Liver (tissue), 9 donors: ENCODE results near the gene PPP1R14C. TPM values are rescaled to one million over a fixed set of nuclear protein-coding genes. Genes with fewer than 3 reads are reported as not detected.

ENCODE experiments used
- DNase-seq: peaks from one replicate; pipeline ENCODE4 v3.0.0-alpha.2; 2017; ENCODE audit warnings: low spot score
- H3K27ac ChIP-seq, 2 donors: one replicate each; pipeline ENCODE4 v1.7.0; 2013; ENCODE audit warnings: inconsistent platforms in 2 of 2, low read length in 2 of 2, control low read depth in 1 of 2, low read depth in 1 of 2, mild to moderate bottlenecking in 1 of 2
- H3K27me3 ChIP-seq, 4 donors: one replicate each; pipeline versions ENCODE4 v1.6.1 to v1.7.0; 2013; ENCODE audit warnings: low read length in 3 of 4, inconsistent platforms in 1 of 4, mild to moderate bottlenecking in 1 of 4, moderate library complexity in 1 of 4; ENCODE audit not compliant: control insufficient read depth in 4 of 4, insufficient read depth in 4 of 4
- H3K36me3 ChIP-seq, 4 donors: one replicate each; pipeline versions ENCODE4 v1.6.1 to v1.7.0; 2013; ENCODE audit warnings: low read length in 3 of 4, mild to moderate bottlenecking in 3 of 4, low read depth in 1 of 4, moderate library complexity in 1 of 4; ENCODE audit not compliant: control insufficient read depth in 4 of 4, insufficient read depth in 3 of 4
- H3K4me1 ChIP-seq, 4 donors: one replicate each; pipeline versions ENCODE4 v1.6.1 to v1.7.0; 2013; ENCODE audit warnings: low read length in 3 of 4, mild to moderate bottlenecking in 3 of 4, moderate library complexity in 1 of 4; ENCODE audit not compliant: control insufficient read depth in 4 of 4, insufficient read depth in 4 of 4
- H3K4me3 ChIP-seq, 3 donors: one replicate each; pipeline versions ENCODE4 v1.6.1 to v1.7.0; 2013; ENCODE audit warnings: low read length in 3 of 3, control low read depth in 1 of 3, low read depth in 1 of 3, mild to moderate bottlenecking in 1 of 3
- H3K9ac ChIP-seq, 2 donors: one replicate each; pipeline ENCODE4 v1.7.0; 2013; ENCODE audit warnings: low read length in 2 of 2, mild to moderate bottlenecking in 2 of 2, moderate library complexity in 2 of 2, control low read depth in 1 of 2, low read depth in 1 of 2
- H3K9me3 ChIP-seq, 4 donors: one replicate each; pipeline versions ENCODE4 v1.6.1 to v1.7.0; 2013; ENCODE audit warnings: low read length in 3 of 4; ENCODE audit not compliant: control insufficient read depth in 4 of 4
- EGR1 ChIP-seq, 2 donors: IDR thresholded peaks; 2 replicates each; pipeline ENCODE4 v1.6.1; 2016 to 2018; ENCODE audit warnings: antibody characterized with exemption in 2 of 2, low read depth in 2 of 2
- FOXA1 ChIP-seq: IDR thresholded peaks from 2 replicates; pipeline ENCODE4 v1.6.1; 2016; ENCODE audit warnings: antibody characterized with exemption
- FOXA2 ChIP-seq: IDR thresholded peaks from 2 replicates; pipeline ENCODE4 v1.6.1; 2016; ENCODE audit warnings: antibody characterized with exemption
- GABPA ChIP-seq, 2 donors: IDR thresholded peaks in 1 of 2; conservative IDR thresholded peaks in 1 of 2; 2 replicates each; pipeline ENCODE4 v1.6.1; 2016; ENCODE audit warnings: antibody characterized with exemption in 2 of 2, mild to moderate bottlenecking in 1 of 2, moderate library complexity in 1 of 2
- HNF4G ChIP-seq: IDR thresholded peaks from 2 replicates; pipeline ENCODE4 v1.6.1; 2016; ENCODE audit warnings: antibody characterized with exemption
- JUND ChIP-seq, 2 donors: IDR thresholded peaks; 2 replicates each; pipeline ENCODE4 v1.6.1; 2016; ENCODE audit warnings: antibody characterized with exemption in 2 of 2
- MAX ChIP-seq: IDR thresholded peaks from 2 replicates; pipeline ENCODE4 v1.6.1; 2016; ENCODE audit warnings: antibody characterized with exemption
- NR2F2 ChIP-seq: IDR thresholded peaks from 2 replicates; pipeline ENCODE4 v1.6.1; 2016; ENCODE audit warnings: antibody characterized with exemption
- RAD21 ChIP-seq, 2 donors: IDR thresholded peaks; 2 replicates each; pipeline ENCODE4 v1.6.1; 2016; ENCODE audit warnings: antibody characterized with exemption in 2 of 2, mild to moderate bottlenecking in 2 of 2
- REST ChIP-seq: IDR thresholded peaks from 2 replicates; pipeline ENCODE4 v1.6.1; 2016; ENCODE audit warnings: antibody characterized with exemption, mild to moderate bottlenecking
- RXRA ChIP-seq, 2 donors: IDR thresholded peaks; 2 replicates each; pipeline ENCODE4 v1.6.1; 2017 to 2018; ENCODE audit warnings: antibody characterized with exemption in 2 of 2, mild to moderate bottlenecking in 1 of 2
- SP1 ChIP-seq: IDR thresholded peaks from 2 replicates; pipeline ENCODE4 v1.6.1; 2018; ENCODE audit warnings: antibody characterized with exemption, mild to moderate bottlenecking
- TAF1 ChIP-seq: conservative IDR thresholded peaks from 2 replicates; pipeline ENCODE4 v1.6.1; 2016; ENCODE audit warnings: antibody characterized with exemption, mild to moderate bottlenecking
- WGBS: extraction: QIAGEN DNeasy Blood & Tissue Kit; methylation state at CpG from one replicate; pipeline ENCODE4 v1.1.7; 2013; 5-methylcytosine and 5-hydroxymethylcytosine counted together
- polyA plus RNA-seq, 2 donors: library from polyadenylated mRNA; stranded (reverse) in 1 of 2; unstranded in 1 of 2; fragments of 200-250 nt in 1 of 2; fragments of >200 nt in 1 of 2; fragmentation: Nextera tagmentation in 1 of 2; extraction: Ambion mirVana in 1 of 2; gene quantifications; one replicate each; pipeline versions ENCODE4 v1.2.1 to v1.2.3, GENCODE V29; 2013 to 2015
- total RNA-seq, 2 donors: library from RNA; depleted of rRNA; stranded (reverse); fragments of >200 nt; gene quantifications; one replicate each; pipeline ENCODE4 v1.2.3, GENCODE V29; 2014
- TF ChIP-seq, protein P1 (sequence below): fragments of 150-350 bp; IDR thresholded peaks from 2 replicates; pipeline ENCODE4 v1.5.1; 2017; ENCODE audit warnings: improper control_type of control experiment, low read depth, low read length; ENCODE audit not compliant: missing input control
- TF ChIP-seq, protein P2 (sequence below): IDR thresholded peaks from 2 replicates; pipeline ENCODE4 v1.6.1; 2016; ENCODE audit warnings: antibody characterized with exemption
- donor health status: healthy.
- donor health status: healthy.
- donor health status: healthy.
- donor health status: healthy.
- donor health status: healthy.

PPP1R14C gene
- total and polyA plus RNA-seq, 4 donors, result 0.05 TPM; not detected in 3

DNA sequence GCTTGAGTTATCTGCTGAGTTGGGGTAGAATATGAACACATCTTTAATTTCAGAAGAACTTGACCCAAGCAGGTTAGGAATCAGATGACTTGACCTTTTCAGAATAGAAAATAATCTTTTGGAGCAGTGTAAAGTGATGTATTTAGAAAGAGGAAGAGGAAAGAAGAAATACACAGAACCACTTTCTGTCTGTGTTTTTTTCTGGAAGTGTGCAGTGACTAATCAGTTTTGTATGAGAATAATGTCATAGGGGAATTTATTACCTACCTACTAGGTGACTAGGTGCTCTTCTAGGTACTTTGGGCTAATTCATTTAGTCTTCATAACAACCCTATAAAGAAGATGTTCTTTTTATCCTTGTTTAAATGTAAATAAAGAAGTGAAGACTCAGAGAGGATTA, 3.0 kb downstream of the PPP1R14C start:
- Histone ChIP-seq H3K4me1 (peaks cover 9 to 19% (median 12%) of the 10 kb centered on the region in 4 donors), H3K9ac (no peak overlapping the region), H3K4me3 (no peak overlapping the region), H3K9me3 (no peaks in the 10 kb centered on the region), H3K27ac (no peak overlapping the region), H3K36me3 (no peaks in the 10 kb centered on the region), H3K27me3 (peaks cover 6 to 14% (median 11%) of the 10 kb centered on the region in 4 donors)
- no peak for DNase-seq
- no peak for TF ChIP-seq TAF1
- TF ChIP-seq NR2F2, result no peak
- no peak for TF ChIP-seq REST
- TF ChIP-seq RAD21 (IDR thresholded peaks at IDR 0.05), result no peak
- TF ChIP-seq FOXA2, result no peak
- no peak for TF ChIP-seq HNF4G

- TF ChIP-seq, protein P1, sequence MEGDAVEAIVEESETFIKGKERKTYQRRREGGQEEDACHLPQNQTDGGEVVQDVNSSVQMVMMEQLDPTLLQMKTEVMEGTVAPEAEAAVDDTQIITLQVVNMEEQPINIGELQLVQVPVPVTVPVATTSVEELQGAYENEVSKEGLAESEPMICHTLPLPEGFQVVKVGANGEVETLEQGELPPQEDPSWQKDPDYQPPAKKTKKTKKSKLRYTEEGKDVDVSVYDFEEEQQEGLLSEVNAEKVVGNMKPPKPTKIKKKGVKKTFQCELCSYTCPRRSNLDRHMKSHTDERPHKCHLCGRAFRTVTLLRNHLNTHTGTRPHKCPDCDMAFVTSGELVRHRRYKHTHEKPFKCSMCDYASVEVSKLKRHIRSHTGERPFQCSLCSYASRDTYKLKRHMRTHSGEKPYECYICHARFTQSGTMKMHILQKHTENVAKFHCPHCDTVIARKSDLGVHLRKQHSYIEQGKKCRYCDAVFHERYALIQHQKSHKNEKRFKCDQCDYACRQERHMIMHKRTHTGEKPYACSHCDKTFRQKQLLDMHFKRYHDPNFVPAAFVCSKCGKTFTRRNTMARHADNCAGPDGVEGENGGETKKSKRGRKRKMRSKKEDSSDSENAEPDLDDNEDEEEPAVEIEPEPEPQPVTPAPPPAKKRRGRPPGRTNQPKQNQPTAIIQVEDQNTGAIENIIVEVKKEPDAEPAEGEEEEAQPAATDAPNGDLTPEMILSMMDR, result no peak
- TF ChIP-seq TAF1 (no peak), JUND (IDR thresholded peaks at IDR 0.05) (no peak), RXRA (IDR thresholded peaks at IDR 0.05) (no peak), HNF4G (no peak), GABPA (IDR thresholded peaks at IDR 0.05 in 1 of 2, conservative IDR thresholded peaks at IDR 0.05 in 1 of 2) (no peak), SP1 (no peak), EGR1 (IDR thresholded peaks at IDR 0.05; ENCODE audit: low read depth in 2 of 2) (no peak), MAX (no peak), FOXA1 (no peak), RAD21 (IDR thresholded peaks at IDR 0.05) (no peak)
- TF ChIP-seq, protein P2, sequence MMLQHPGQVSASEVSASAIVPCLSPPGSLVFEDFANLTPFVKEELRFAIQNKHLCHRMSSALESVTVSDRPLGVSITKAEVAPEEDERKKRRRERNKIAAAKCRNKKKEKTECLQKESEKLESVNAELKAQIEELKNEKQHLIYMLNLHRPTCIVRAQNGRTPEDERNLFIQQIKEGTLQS, result no peak
- DNase-seq, result no peak
- Histone ChIP-seq H3K9me3 (no peaks in the 10 kb centered on the region), H3K9ac (no peak overlapping the region), H3K4me1 (peaks cover 9 to 19% (median 12%) of the 10 kb centered on the region in 4 donors), H3K27ac (no peak overlapping the region), H3K4me3 (no peak overlapping the region), H3K27me3 (peaks cover 6 to 18% (median 8%) of the 10 kb centered on the region in 4 donors), H3K36me3 (no peaks in the 10 kb centered on the region)
- 81% methylated on average over 3 of the region's 3 CpGs for WGBS
Measured at GRCh38 chr6:150146436-150146835, 3.6 kb downstream of the PPP1R14C start.
